GM10266 (cell line): ENCODE measurements around the gene ADGRB3.

Experiments
- DNase-seq: peaks from one replicate; pipeline ENCODE4 v3.0.0; 2012; ENCODE audit errors: extremely low spot score
- CTCF ChIP-seq: IDR thresholded peaks from 2 replicates; pipeline ENCODE4 v1.5.1; 2012; ENCODE audit warnings: mild to moderate bottlenecking, low read depth; ENCODE audit not compliant: control insufficient read depth, insufficient read depth; ENCODE audit errors: missing control alignments

The ADGRB3 gene

DNA sequence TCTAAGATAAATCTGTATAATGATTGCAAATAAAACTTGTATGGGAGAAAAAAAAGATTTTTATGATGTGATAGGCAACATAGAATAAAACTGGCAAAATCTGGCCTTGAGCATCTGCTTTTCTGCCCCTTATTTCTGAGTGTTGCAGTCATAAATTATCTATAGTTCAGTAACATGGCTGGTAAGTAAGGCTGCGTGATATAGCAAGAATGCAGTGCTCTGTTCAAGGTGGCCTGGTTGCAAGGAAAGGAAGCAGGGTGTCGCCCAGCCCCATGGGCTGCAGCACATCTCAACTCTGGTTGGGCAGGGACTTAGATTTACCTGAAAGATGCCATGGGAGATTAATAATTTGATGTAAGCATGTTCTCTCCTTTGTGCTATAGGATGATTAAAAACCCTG, 582.3 kb downstream of the ADGRB3 start:
- DNase-seq = no peak
- TF ChIP-seq CTCF = no peak

DNA sequence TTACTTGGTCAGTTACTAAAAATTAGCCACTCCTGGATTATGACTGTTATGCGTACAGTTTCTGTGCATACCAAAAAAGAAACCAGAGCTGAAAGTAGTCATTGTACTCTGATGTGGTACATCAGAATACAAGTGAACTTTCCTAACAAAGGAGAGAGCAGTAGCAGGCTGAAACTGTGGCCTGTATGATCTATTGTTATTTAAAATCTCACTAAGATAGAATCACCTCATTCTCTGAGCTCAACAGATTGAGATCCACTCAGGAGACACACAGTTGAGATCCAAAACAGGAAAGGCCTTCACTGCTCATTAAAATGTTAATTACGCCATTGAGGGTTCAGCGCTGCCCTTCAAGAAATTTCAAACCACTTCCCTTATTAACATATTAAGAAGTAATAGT, 585.3 kb downstream of the ADGRB3 start:
- TF ChIP-seq CTCF = no peak
- no peak for DNase-seq

GRCh38 chr6:69232008-69232407, 596.9 kb downstream of the ADGRB3 start:
- DNase-seq = no peak

DNA sequence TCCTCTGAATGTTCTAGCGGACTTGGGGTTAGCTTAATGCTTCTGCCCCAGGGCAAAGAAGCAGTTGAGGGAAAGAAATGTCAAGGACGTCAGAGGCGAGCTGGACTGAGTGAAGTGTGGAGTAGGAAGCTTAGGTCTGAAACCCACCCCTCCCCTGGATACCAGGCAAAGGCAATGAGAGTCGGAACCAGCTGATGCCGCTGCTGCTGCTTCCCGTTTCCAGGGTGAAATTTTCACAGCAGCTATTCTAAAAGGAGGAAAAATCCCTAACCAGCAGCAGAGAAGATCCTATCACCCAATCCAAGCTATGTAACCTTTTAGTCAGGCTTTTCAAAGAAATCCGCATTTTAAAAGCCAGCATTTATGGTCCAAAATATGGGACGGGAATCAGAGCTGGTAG, 597.4 kb downstream of the ADGRB3 start:
- no peak for TF ChIP-seq CTCF
- no peak for DNase-seq

More at GRCh38 chr6:69232008-69232407, 596.9 kb downstream of the ADGRB3 start:
- no peak for TF ChIP-seq CTCF

- TF ChIP-seq CTCF = no peak
- peak; percentile 59 for DNase-seq
Measured at GRCh38 chr6:69232911-69233448, 597.9 kb downstream of the ADGRB3 start.

- no peak for DNase-seq
- TF ChIP-seq CTCF = no peak
Measured at GRCh38 chr6:69238067-69238466, 603.0 kb downstream of the ADGRB3 start.

GRCh38 chr6:69246983-69247382, 611.9 kb downstream of the ADGRB3 start:
- no peak for TF ChIP-seq CTCF
- DNase-seq = no peak
